Measurements from ENCODE around the gene MMP15. TPM values are rescaled to one million over a fixed set of nuclear protein-coding genes. Genes with fewer than 3 reads are reported as not detected.

The MMP15 gene
- total and polyA plus RNA-seq, 2 of the 13 experiments (the other 11 are each of a cell fraction or from before 2014, with no cell fraction given) = 35.2 to 44.9 TPM

DNA sequence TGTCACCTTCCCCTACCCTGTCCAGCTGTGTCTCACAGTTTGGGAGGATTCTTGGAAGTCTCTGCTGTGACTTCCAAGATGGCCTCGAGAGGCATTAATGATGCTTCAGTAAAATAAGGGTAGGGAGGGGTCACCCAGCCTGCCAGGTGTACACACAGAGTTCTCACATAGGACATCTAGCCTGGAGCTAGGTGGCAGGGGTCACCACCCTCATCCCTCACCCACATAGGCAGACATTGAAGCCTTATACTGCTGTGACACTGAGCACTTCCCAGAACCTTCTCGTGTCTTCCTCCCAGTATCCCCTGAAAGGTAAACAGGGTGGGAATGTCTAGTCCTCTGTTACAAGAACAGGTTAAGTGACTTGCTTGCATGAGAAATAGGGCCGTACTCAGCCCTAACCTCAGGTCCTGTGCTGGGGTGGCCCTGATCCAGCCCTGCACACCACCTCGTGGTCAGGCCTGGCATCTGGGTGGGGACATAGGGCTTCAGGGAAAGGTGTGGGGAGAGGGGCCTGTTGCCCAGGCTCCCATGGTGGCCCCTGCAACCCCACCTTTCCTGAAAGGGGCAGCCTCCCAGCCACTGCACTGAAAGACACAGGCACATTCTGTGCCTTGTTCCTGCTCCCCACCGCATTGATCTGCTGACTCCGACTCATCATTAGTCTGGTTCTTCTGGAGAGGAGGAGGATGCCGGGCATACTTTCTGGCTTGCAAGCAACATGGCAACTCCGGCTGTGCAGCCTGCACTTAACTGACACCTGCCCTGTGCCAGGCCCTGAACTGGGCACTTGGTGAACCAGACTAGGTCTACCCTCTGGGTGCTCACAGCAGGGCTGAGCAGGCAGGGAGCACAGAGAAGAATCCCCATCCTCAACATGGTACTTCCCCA, 3.6 kb upstream of the MMP15 start (continued):
- TF ChIP-seq, protein P1, sequence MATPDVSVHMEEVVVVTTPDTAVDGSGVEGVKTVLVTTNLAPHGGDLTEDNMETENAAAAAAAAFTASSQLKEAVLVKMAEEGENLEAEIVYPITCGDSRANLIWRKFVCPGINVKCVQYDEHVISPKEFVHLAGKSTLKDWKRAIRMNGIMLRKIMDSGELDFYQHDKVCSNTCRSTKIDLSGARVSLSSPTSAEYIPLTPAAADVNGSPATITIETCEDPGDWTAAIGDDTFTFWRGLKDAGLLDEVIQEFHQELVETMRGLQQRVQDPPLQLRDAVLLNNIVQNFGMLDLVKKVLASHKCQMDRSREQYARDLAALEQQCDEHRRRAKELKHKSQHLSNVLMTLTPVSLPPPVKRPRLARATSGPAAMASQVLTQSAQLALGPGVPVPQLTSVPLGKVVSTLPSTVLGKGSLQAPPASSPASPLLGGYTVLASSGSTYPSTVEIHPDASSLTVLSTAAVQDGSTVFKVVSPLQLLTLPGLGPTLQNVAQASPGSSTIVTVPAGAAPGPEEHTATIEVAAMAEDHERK (CRISPR knock-in tag; IDR thresholded peaks at IDR 0.05; ENCODE audit: low read depth) = no peak
- TF ChIP-seq, protein P2, sequence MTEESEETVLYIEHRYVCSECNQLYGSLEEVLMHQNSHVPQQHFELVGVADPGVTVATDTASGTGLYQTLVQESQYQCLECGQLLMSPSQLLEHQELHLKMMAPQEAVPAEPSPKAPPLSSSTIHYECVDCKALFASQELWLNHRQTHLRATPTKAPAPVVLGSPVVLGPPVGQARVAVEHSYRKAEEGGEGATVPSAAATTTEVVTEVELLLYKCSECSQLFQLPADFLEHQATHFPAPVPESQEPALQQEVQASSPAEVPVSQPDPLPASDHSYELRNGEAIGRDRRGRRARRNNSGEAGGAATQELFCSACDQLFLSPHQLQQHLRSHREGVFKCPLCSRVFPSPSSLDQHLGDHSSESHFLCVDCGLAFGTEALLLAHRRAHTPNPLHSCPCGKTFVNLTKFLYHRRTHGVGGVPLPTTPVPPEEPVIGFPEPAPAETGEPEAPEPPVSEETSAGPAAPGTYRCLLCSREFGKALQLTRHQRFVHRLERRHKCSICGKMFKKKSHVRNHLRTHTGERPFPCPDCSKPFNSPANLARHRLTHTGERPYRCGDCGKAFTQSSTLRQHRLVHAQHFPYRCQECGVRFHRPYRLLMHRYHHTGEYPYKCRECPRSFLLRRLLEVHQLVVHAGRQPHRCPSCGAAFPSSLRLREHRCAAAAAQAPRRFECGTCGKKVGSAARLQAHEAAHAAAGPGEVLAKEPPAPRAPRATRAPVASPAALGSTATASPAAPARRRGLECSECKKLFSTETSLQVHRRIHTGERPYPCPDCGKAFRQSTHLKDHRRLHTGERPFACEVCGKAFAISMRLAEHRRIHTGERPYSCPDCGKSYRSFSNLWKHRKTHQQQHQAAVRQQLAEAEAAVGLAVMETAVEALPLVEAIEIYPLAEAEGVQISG (CRISPR knock-in tag; IDR thresholded peaks at IDR 0.05) = no peak
- no peak for TF ChIP-seq CENPT (CRISPR knock-in tag; IDR thresholded peaks at IDR 0.05; ENCODE audit: low read depth)
- TF ChIP-seq NFKB2 (CRISPR knock-in tag; IDR thresholded peaks at IDR 0.05; ENCODE audit: borderline replicate concordance) = no peak
- TF ChIP-seq, protein P3, sequence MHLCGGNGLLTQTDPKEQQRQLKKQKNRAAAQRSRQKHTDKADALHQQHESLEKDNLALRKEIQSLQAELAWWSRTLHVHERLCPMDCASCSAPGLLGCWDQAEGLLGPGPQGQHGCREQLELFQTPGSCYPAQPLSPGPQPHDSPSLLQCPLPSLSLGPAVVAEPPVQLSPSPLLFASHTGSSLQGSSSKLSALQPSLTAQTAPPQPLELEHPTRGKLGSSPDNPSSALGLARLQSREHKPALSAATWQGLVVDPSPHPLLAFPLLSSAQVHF (CRISPR knock-in tag; IDR thresholded peaks at IDR 0.05) = no peak
- no peak for TF ChIP-seq MAFG (CRISPR knock-in tag; IDR thresholded peaks at IDR 0.05)
- peak; percentile 64; the same call in 1 of the 2 replicates for TF ChIP-seq ZNF768 (CRISPR knock-in tag; IDR thresholded peaks at IDR 0.05)

Measured in HepG2 (cell line).